Common myeloid progenitor, CD34-positive (primary cell): ENCODE measurements around the gene ASMT.
A peak's percentile ranks its signal among the peaks of the same experiment; 100 is the strongest.
"Not testable (repeated sequence)": the region's sequence is repeated elsewhere in the genome, so short reads cannot be mapped to it uniquely, and the experiment has no call there.

ENCODE experiments used
- CTCF ChIA-PET: fragments of 350-600 bp; sonication (Branson Sonifier 250); formaldehyde crosslinking; loops from one replicate; lab custom pipeline; 2021; ENCODE audit warnings: antibody characterized with exemption; lab: Charles Lee
- POLR2A ChIA-PET: fragments of 350-600 bp; sonication (Branson Sonifier 250); formaldehyde crosslinking; loops from one replicate; lab custom pipeline; 2021; ENCODE audit warnings: antibody characterized with exemption; lab: Charles Lee
- DNase-seq, 3 donors: peaks; one replicate each; pipeline versions ENCODE4 v3.0.0 to v3.0.0-alpha.2; 2013
- H3K27ac ChIP-seq, 2 experiments: 1 replicate in 1 of 2; 2 replicates in 1 of 2; pipeline ENCODE4 v1.7.0; 2013; ENCODE audit warnings: inconsistent platforms in 2 of 2, low read length in 2 of 2, mild to moderate bottlenecking in 2 of 2, low read depth in 1 of 2, moderate library complexity in 1 of 2; ENCODE audit not compliant: severe bottlenecking in 2 of 2, insufficient read depth in 1 of 2, poor library complexity in 1 of 2
- H3K27me3 ChIP-seq, 5 experiments: replicated peaks in 2 of 5; 1 replicate in 3 of 5; 2 replicates in 2 of 5; pipeline versions ENCODE4 v1.6.1 to v1.7.0; 2013; ENCODE audit warnings: low read length in 4 of 5, mild to moderate bottlenecking in 2 of 5, moderate library complexity in 2 of 5, inconsistent platforms in 1 of 5; ENCODE audit not compliant: insufficient read depth in 5 of 5, control insufficient read depth in 4 of 5
- H3K36me3 ChIP-seq, 4 experiments: 1 replicate in 2 of 4; 2 replicates in 2 of 4; pipeline versions ENCODE4 v1.6.1 to v1.7.0; 2013; ENCODE audit warnings: low read length in 3 of 4, control low read depth in 1 of 4, mild to moderate bottlenecking in 1 of 4; ENCODE audit not compliant: control insufficient read depth in 4 of 4, insufficient read depth in 4 of 4
- H3K4me1 ChIP-seq, 4 experiments: 1 replicate in 3 of 4; 2 replicates in 1 of 4; pipeline versions ENCODE4 v1.6.1 to v1.7.1; 2013; ENCODE audit warnings: low read length in 3 of 4, mild to moderate bottlenecking in 3 of 4, control low read depth in 1 of 4, inconsistent platforms in 1 of 4, moderate library complexity in 1 of 4; ENCODE audit not compliant: control insufficient read depth in 4 of 4, insufficient read depth in 4 of 4; ENCODE audit errors: control extremely low read depth in 1 of 4
- H3K4me3 ChIP-seq, 7 experiments: 1 replicate in 4 of 7; 2 replicates in 3 of 7; pipeline versions ENCODE4 v1.5.1 to v1.7.0; 2013; ENCODE audit warnings: mild to moderate bottlenecking in 7 of 7, low read length in 6 of 7, moderate library complexity in 6 of 7, inconsistent platforms in 2 of 7, low read depth in 2 of 7, control low read depth in 1 of 7; ENCODE audit not compliant: insufficient read depth in 4 of 7, control insufficient read depth in 1 of 7; ENCODE audit errors: extremely low read depth in 1 of 7
- H3K9me3 ChIP-seq, 5 experiments: 1 replicate in 4 of 5; 2 replicates in 1 of 5; pipeline versions ENCODE4 v1.6.1 to v1.7.1; 2013; ENCODE audit warnings: low read length in 4 of 5, mild to moderate bottlenecking in 2 of 5, inconsistent platforms in 1 of 5, low read depth in 1 of 5, moderate library complexity in 1 of 5; ENCODE audit not compliant: control insufficient read depth in 4 of 5, insufficient read depth in 2 of 5; ENCODE audit errors: control extremely low read depth in 1 of 5
- WGBS: methylation state at CpG from one replicate; pipeline ENCODE4 v1.1.5; 2013; ENCODE audit not compliant: insufficient coverage; 5-methylcytosine and 5-hydroxymethylcytosine counted together

Gene ASMT

DNA sequence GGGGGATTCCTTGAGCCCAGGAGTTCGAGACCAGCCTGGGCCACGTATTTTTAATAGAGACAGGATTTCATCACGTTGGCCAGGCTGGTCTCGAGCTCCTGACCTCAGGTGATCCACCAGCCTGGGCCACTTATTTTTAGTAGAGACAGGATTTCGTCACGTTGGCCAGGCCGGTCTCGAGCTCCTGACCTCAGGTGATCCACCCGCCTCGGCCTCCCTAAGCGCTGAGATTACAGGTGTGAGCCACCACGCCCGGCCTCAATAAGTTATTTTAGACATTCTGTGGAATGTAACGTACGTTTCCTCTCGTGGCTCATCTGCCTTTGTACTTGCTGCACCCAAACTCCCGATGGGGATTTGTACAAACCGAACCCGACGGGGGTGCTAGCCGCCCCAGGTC is 8.8 kb downstream of the ASMT start:
- Histone ChIP-seq H3K4me1 (peaks cover 0 to 10% (median 6%) of the 10 kb centered on the region in 4 experiments), H3K27me3 (no peaks in the 10 kb centered on the region), H3K27ac (no peak overlapping the region), H3K4me3 (no peak overlapping the region), H3K36me3 (no peaks in the 10 kb centered on the region), H3K9me3 (no peaks in the 10 kb centered on the region)
- 93% methylated on average over 21 of the region's 21 CpGs for WGBS
- no peak for DNase-seq
- POLR2A ChIA-PET: no interaction called here
- CTCF ChIA-PET: no interaction called here

DNA sequence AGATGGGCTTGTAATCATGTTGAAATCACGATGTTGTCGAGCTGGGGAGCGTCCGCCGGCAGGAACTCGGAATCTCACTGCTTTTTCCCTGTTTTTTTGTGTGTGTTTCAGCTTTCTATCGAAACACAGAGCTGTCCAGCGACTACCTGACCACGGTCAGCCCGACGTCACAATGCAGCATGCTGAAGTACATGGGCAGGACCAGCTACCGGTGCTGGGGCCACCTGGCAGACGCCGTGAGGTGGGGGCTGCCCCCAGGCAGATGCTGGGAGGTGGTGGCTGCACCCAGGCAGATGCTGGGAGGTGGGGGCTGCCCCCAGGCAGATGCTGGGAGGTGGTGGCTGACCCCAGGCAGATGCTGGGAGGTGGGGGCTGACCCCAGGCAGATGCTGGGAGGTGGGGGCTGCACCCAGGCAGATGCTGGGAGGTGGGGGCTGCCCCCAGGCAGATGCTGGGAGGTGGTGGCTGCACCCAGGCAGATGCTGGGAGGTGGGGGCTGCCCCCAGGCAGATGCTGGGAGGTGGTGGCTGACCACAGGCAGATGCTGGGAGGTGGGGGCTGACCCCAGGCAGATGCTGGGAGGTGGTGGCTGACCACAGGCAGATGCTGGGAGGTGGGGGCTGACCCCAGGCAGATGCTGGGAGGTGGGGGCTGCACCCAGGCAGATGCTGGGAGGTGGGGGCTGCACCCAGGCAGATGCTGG is 9.4 kb downstream of the ASMT start:
- H3K9me3 ChIP-seq, H3K36me3 ChIP-seq, H3K4me3 ChIP-seq, CTCF ChIA-PET, H3K4me1 ChIP-seq, DNase-seq, H3K27me3 ChIP-seq, POLR2A ChIA-PET, H3K27ac ChIP-seq: not testable (repeated sequence)
- 94% methylated on average over 12 of the region's 14 CpGs for WGBS

DNA sequence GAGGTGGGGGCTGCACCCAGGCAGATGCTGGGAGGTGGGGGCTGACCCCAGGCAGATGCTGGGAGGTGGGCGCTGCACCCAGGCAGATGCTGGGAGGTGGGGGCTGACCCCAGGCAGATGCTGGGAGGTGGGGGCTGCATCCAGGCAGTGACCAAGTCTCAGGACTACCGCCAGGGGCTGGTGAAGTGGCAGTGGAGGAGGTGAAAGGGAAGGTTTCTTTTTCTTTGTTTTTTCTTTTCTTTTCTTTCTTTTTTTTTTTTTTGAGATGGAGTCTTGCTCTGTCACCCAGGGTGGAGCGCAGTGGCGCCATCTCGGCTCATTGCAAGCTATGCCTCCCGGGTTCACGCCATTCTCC is 10.0 kb downstream of the ASMT start:
- H3K27me3 ChIP-seq, H3K9me3 ChIP-seq, CTCF ChIA-PET, H3K4me3 ChIP-seq, H3K4me1 ChIP-seq, POLR2A ChIA-PET, H3K27ac ChIP-seq, H3K36me3 ChIP-seq, DNase-seq: not testable (repeated sequence)
- WGBS: 100% methylated on average over 5 of the region's 7 CpGs

DNA sequence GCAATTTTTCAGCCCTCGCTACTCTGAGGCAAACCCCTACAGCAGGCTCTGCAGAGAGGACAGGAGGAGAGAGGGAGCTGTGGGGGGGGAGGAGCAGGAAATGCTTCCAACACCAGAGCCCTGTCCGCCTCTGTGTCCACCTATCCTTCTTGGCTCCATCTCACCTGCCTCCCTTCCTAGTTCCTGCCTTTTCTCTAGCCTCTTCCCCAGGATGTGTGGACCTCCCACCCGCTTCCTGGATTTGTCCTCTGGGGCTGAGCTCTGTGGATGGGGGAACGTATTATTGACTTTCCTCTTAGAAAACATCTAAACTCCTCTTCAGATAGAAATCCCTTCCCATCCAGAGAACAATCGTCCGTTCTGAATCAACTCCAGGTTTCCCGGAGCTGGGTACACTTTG is 14.4 kb downstream of the ASMT start:
- WGBS: 91% methylated on average over 5 of the region's 7 CpGs
- no peaks in the 10 kb centered on the region for H3K9me3 ChIP-seq
- H3K36me3 ChIP-seq: no peaks in the 10 kb centered on the region
- H3K27ac ChIP-seq: no peak overlapping the region
- ChIA-PET CTCF (no interaction called here), POLR2A (no interaction called here)
- no peaks in the 10 kb centered on the region for H3K27me3 ChIP-seq
- H3K4me3 ChIP-seq: no peak overlapping the region
- H3K4me1 ChIP-seq: no peaks in the 10 kb centered on the region
- no peak for DNase-seq

DNA sequence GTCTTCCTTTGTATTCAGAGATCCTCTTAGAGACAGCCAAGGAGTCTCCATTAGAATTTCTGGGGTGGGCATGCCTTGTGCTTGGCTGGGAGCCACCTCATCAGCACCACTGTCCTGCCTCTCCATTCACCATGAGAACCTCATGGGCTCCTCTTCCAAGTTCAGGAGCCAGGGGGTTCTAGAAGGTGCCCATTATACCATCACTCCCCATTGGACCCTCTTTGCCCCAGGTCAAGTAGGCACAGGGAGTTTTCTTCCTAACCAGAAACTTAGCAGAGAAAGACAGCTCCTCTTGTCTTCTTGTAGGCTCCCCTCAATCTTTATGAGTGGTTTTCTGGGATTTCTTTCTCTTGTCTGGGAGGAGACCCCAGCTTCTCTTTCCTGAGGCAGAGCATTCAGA is 31.1 kb downstream of the ASMT start:
- Histone ChIP-seq H3K4me3 (no peak overlapping the region), H3K36me3 (no peaks in the 10 kb centered on the region), H3K4me1 (peaks cover 0 to 4% (median under 1%) of the 10 kb centered on the region in 4 experiments), H3K27me3 (no peaks in the 10 kb centered on the region), H3K9me3 (peaks cover 0 to 9% (median 7%) of the 10 kb centered on the region in 5 experiments), H3K27ac (no peak overlapping the region)
- POLR2A ChIA-PET: no interaction called here
- CTCF ChIA-PET: no interaction called here
- no peak for DNase-seq

DNA sequence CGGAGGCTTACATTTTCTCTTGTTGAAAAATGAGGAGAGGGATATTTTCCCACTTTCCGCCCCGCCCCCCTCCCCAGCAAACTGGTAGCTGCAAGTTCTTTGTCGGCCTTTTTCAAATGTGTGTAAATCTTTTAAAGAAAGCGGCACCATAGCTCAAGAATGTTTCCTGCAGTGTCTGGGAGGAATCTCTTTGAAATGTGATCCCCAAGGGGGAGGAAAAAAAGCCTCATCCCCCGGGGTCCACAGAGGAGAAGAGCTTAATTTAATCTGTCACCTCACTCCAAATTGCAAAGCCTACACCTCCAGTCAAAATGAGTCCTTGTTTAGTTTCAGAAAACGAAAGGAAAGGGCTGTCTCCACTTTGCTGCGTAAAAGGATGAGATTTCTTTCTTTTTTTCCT is 34.8 kb downstream of the ASMT start:
- Histone ChIP-seq H3K9me3 (peaks cover 0 to 9% (median 7%) of the 10 kb centered on the region in 5 experiments), H3K4me1 (peaks cover 0 to 4% (median under 1%) of the 10 kb centered on the region in 4 experiments), H3K27ac (no peak overlapping the region), H3K4me3 (peak overlapping the region in 3 of 7 experiments; percentile 0 to 14 (median 5)), H3K27me3 (no peaks in the 10 kb centered on the region), H3K36me3 (no peaks in the 10 kb centered on the region)
- ChIA-PET CTCF (no interaction called here), POLR2A (no interaction called here)
- peak in 1 of 3 donors; percentile 6 for DNase-seq
- WGBS: 55% methylated on average over 3 of the region's 8 CpGs

DNA sequence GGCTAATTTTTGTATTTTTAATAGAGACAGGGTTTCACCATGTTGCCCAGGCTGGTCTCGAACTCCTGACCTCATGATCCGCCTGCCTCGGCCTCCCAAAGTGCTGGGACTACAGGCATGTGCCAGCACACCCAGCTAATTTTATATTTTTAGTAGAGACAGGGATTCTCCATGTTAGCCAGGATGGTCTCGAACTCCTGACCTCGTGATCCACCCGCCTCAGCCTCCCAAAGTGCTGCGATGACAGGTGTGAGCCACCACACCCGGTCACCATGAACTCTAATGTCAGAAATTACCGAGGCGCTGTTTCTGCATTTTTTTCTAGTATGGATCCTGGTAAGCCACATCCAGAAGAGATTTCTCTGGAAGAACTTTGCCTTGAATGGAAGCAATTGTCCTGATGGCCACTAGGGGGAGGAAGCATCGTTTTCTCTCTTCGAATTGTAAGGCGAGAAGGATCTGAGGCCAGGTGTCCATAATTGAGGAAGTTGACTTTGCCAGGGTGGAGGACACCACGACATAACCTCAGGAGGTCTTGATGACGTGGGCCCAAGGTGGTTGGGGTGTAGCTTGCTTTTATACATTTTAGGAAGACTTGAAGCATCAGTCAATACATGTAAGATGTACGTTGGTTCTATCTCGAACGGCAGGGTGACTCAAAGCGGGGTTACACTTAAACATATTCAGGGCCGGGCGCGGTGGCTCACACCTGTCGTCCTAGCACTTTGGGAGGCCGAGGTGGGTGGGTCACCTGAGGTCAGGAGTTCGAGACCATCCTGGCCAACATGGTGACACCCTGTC is 37.4 kb downstream of the ASMT start:
- POLR2A ChIA-PET, H3K27me3 ChIP-seq, CTCF ChIA-PET, H3K4me1 ChIP-seq, H3K9me3 ChIP-seq, H3K4me3 ChIP-seq, H3K36me3 ChIP-seq, H3K27ac ChIP-seq: not testable (repeated sequence)
- WGBS: 65% methylated on average over 25 of the region's 25 CpGs
- DNase-seq: peak; percentile 93 to 97 (median 96)
